Pancreas (tissue), 10 donors: Measurements from ENCODE around the gene PRPSAP2. TPM values are rescaled to one million over a fixed set of nuclear protein-coding genes. Genes with fewer than 3 reads are reported as not detected.

ENCODE experiments used
- ATAC-seq, 4 donors: fragments of 200-7000 bp; cut with Tn5 transposase; one replicate each; pipeline versions ENCODE4 v1.8.0 to v1.9.1; 2020; ENCODE audit warnings: mild to moderate bottlenecking in 4 of 4, moderate library complexity in 4 of 4
- DNase-seq, 6 donors: peaks; one replicate each; pipeline ENCODE4 v3.0.0-alpha.2; 2020
- FAIRE-seq: peaks from 2 replicates; lab custom pipeline; 2012; peaks lifted over from hg19 to GRCh38; lab: Jason Lieb, UNC
- H3K27ac ChIP-seq, 4 donors: fragments of 200-600 bp; sonication (generic); 1 replicate in 3 of 4; 2 replicates in 1 of 4; pipeline versions ENCODE4 v1.5.0 to v1.8.0; 2020
- H3K27me3 ChIP-seq, 4 donors: fragments of 200-600 bp; one replicate each; pipeline ENCODE4 v1.8.0; 2021
- H3K36me3 ChIP-seq, 3 donors: fragments of 200-600 bp; sonication (generic) in 1 of 3; one replicate each; pipeline versions ENCODE4 v1.5.0 to v1.8.0; 2020 to 2021
- H3K4me1 ChIP-seq, 3 donors: fragments of 200-600 bp; one replicate each; pipeline ENCODE4 v1.8.0; 2021
- H3K4me3 ChIP-seq, 4 donors: fragments of 200-600 bp; sonication (generic) in 2 of 4; one replicate each; pipeline versions ENCODE4 v1.5.0 to v1.8.0; 2020 to 2021
- H3K9me3 ChIP-seq, 4 donors: fragments of 200-600 bp; one replicate each; pipeline ENCODE4 v1.8.0; 2021
- WGBS, 2 donors: extraction: QIAGEN DNeasy Blood & Tissue Kit; methylation state at CpG; one replicate each; pipeline ENCODE4 v1.1.7; 2013; 5-methylcytosine and 5-hydroxymethylcytosine counted together
- intact Hi-C, 3 donors: fragments of 100-400 bp; cut with DNase I; formaldehyde crosslinking; loops; one replicate each; pipeline versions ENCODE4 v1.11.1 to v1.14.2; 2022
- polyA plus RNA-seq, 2 donors: library from polyadenylated mRNA; stranded (reverse); fragments of 200-250 nt; gene quantifications; one replicate each; pipeline ENCODE4 v1.2.3, GENCODE V29; 2013
- total RNA-seq, 6 donors: library from RNA; stranded (reverse); fragmentation: NEBNext Ultra II Directional in 4 of 6; extraction: Animal tissue kit (Norgen Biotek cat#: 25700) in 4 of 6; gene quantifications; one replicate each; pipeline versions ENCODE4 v1.2.1 to v1.2.4, GENCODE V29; 2021 to 2023
- TF ChIP-seq, protein P1 (sequence below), 4 donors: fragments of 200-600 bp; sonication (generic) in 3 of 4; IDR thresholded peaks; one replicate each; pipeline versions ENCODE4 v1.5.0 to v1.8.0; 2021; ENCODE audit warnings: antibody characterized with exemption in 4 of 4
- donor health status: healthy with polysubstance abuse.
- donor health status: DM: no; HTN: no; CAD: no; lungs with moderate emphysema.
- donor health status: DM: no; HTN: no; CAD: no.
- donor health status: control.
- donor health status: control.
- donor health status: Bipolar disorder and iron deficiency.
- donor health status: DM: yes; HTN: yes; CAD: no.
- donor health status: DM: no; HTN: no; CAD: no.
- donor health status: DM: no; HTN: no; CAD: no.
- donor health status: DM: yes; HTN: yes; CAD: no.

PRPSAP2 gene
- total and polyA plus RNA-seq, 8 donors, result 9.5 to 22.3 (median 15.6) TPM

DNA sequence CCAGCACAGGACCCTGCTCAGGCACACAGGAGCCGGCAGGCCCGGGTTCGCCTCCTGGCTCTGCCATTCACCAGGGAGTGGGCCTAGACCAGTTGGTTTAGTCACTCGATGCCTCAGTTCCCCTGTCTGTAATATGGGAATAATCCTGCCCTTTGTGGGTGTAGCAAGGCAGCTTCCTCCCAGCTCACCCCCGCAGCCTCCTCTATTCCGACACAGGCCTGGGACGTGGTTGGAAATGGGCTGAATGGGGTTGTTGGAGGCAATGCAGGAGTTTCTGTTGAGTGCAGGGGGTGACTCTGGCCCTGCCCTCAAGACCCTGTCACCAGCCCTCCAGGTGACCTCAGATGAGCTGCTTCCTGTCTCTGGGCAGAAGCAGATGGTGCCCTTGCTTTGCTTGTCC lies 113.9 kb downstream of the PRPSAP2 start:
- H3K9me3 ChIP-seq, result no peaks in the 10 kb centered on the region
- intact Hi-C loops, result no loop called here
- H3K4me3 ChIP-seq, result no peak overlapping the region
- TF ChIP-seq, protein P1, sequence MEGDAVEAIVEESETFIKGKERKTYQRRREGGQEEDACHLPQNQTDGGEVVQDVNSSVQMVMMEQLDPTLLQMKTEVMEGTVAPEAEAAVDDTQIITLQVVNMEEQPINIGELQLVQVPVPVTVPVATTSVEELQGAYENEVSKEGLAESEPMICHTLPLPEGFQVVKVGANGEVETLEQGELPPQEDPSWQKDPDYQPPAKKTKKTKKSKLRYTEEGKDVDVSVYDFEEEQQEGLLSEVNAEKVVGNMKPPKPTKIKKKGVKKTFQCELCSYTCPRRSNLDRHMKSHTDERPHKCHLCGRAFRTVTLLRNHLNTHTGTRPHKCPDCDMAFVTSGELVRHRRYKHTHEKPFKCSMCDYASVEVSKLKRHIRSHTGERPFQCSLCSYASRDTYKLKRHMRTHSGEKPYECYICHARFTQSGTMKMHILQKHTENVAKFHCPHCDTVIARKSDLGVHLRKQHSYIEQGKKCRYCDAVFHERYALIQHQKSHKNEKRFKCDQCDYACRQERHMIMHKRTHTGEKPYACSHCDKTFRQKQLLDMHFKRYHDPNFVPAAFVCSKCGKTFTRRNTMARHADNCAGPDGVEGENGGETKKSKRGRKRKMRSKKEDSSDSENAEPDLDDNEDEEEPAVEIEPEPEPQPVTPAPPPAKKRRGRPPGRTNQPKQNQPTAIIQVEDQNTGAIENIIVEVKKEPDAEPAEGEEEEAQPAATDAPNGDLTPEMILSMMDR (IDR thresholded peaks at IDR 0.05), result no peak
- DNase-seq (no peak), ATAC-seq (no peak), FAIRE-seq (no peak)
- H3K27me3 ChIP-seq, result no peaks in the 10 kb centered on the region
- no peak overlapping the region for H3K27ac ChIP-seq
- WGBS, 2 donors, result 98% methylated on average over 7 of the region's 7 CpGs
- H3K4me1 ChIP-seq, result no peaks in the 10 kb centered on the region
- H3K36me3 ChIP-seq, result peaks cover 0 to 8% (median 0%) of the 10 kb centered on the region in 3 donors

DNA sequence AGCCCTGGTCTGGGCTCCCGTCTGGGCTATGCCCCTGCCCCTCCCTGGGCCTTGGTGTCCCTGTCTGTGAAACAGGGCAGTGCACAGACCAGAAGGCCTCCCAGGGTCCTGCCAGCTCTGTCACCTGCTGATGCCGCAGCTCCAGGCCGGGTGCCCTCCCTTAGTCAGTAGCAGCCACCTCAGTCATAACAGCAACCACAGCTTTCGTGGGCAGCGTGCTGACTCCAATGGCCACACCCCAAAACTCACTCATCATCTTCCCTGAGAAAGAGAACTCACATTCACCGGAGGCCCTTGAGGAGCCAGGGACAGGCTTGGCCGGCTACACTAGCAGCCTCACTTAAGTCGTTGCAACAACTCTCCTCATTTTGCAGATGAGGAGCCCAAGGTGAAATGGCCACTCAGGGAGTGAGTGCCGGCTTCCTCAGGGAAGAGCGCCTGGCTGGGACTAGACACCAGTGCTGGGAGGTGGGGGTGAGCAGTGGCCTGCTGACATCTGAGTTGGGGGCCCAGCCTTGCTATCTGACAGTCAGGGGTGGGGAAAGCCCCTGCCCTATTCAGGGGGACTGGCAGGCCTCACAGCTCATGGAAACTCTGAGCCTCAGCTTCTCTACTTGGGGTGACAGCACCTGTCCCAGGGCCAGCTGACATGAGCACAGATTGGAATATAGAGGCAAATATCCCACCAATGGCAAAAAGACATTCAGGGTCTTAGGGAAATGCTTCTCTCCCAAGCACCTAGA lies 116.6 kb downstream of the PRPSAP2 start:
- Histone ChIP-seq H3K36me3 (peaks cover 0 to 23% (median 0%) of the 10 kb centered on the region in 3 donors), H3K9me3 (no peaks in the 10 kb centered on the region), H3K27me3 (no peaks in the 10 kb centered on the region), H3K27ac (no peak overlapping the region), H3K4me3 (no peak overlapping the region), H3K4me1 (no peaks in the 10 kb centered on the region)
- DNase-seq (no peak), FAIRE-seq (no peak), ATAC-seq (no peak)
- TF ChIP-seq, protein P1 (IDR thresholded peaks at IDR 0.05), result no peak
- 87 to 89% methylated on average over 10 of the region's 10 CpGs for WGBS, 2 donors
- intact Hi-C loops, result no loop called here

DNA sequence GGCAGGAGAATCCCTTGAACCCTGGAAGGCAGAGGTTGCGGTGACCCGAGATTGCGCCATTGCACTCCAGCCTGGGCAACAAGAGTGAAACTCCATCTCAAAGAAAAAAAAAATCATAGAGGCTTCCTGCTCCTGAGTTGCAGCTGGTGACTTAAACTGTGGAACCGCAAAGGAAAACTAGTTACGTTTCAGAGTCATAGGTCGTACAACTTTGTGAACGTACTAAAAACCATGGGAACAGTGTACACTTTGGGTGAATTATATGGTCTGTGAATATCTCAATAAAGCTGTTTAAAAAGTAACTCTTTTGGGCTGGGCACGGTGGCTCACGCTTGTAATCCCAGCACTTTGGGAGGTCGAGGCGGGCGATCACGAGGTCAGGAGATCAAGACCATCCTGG lies 117.7 kb downstream of the PRPSAP2 start:
- Histone ChIP-seq H3K4me3 (no peak overlapping the region), H3K9me3 (no peaks in the 10 kb centered on the region), H3K36me3 (peaks cover 0 to 23% (median 0%) of the 10 kb centered on the region in 3 donors), H3K27me3 (no peaks in the 10 kb centered on the region), H3K27ac (no peak overlapping the region), H3K4me1 (no peaks in the 10 kb centered on the region)
- FAIRE-seq (no peak), DNase-seq (no peak), ATAC-seq (no peak)
- intact Hi-C loops, result no loop called here
- TF ChIP-seq, protein P1 (IDR thresholded peaks at IDR 0.05), result no peak
- WGBS, 2 donors, result 95% methylated on average over 13 of the region's 13 CpGs

GRCh38 chr17:18976201-18976600 lies 118.3 kb downstream of the PRPSAP2 start:
- H3K27me3 ChIP-seq, result no peaks in the 10 kb centered on the region
- no peak overlapping the region for H3K27ac ChIP-seq
- no peaks in the 10 kb centered on the region for H3K4me1 ChIP-seq
- ATAC-seq, result no peak
- intact Hi-C loops, result no loop called here
- 81 to 85% methylated on average over 4 of the region's 4 CpGs for WGBS, 2 donors
- H3K9me3 ChIP-seq, result no peaks in the 10 kb centered on the region
- TF ChIP-seq, protein P1 (IDR thresholded peaks at IDR 0.05), result no peak
- no peak overlapping the region for H3K4me3 ChIP-seq
- FAIRE-seq, result no peak
- H3K36me3 ChIP-seq, result peaks cover 0 to 18% (median 0%) of the 10 kb centered on the region in 3 donors
- DNase-seq, result no peak

GRCh38 chr17:18977021-18977420 lies 119.1 kb downstream of the PRPSAP2 start:
- H3K4me1 ChIP-seq, result no peaks in the 10 kb centered on the region
- 85 to 86% methylated on average over 4 of the region's 4 CpGs for WGBS, 2 donors
- no peak overlapping the region for H3K4me3 ChIP-seq
- H3K36me3 ChIP-seq, result peaks cover 0 to 15% (median 0%) of the 10 kb centered on the region in 3 donors
- no peak for FAIRE-seq
- DNase-seq, result no peak
- H3K27me3 ChIP-seq, result no peaks in the 10 kb centered on the region
- H3K9me3 ChIP-seq, result no peaks in the 10 kb centered on the region
- TF ChIP-seq, protein P1 (IDR thresholded peaks at IDR 0.05), result no peak
- ATAC-seq, result no peak
- H3K27ac ChIP-seq, result no peak overlapping the region
- intact Hi-C loops, result no loop called here
